Pons (tissue), 1 donor: ENCODE results near the gene MRGPRG.

Experiments used
- DNase-seq: peaks from one replicate; pipeline ENCODE4 v3.0.0-alpha.2; 2016; ENCODE audit warnings: low spot score

MRGPRG gene

DNA sequence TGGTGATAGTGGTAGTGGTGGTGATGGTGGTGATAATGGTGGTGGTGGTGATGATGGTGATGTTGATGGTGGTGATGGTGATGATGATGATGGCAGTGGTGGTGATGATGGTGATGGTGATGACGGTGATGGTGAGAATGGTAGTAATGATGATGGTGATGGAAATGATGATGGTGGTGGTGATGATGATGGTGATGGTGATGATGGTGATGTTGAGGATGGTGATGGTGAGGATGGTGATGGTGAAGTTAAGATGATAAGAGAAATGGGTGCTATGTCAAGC is 11.8 kb downstream of the MRGPRG start:
- DNase-seq: no peak

DNA sequence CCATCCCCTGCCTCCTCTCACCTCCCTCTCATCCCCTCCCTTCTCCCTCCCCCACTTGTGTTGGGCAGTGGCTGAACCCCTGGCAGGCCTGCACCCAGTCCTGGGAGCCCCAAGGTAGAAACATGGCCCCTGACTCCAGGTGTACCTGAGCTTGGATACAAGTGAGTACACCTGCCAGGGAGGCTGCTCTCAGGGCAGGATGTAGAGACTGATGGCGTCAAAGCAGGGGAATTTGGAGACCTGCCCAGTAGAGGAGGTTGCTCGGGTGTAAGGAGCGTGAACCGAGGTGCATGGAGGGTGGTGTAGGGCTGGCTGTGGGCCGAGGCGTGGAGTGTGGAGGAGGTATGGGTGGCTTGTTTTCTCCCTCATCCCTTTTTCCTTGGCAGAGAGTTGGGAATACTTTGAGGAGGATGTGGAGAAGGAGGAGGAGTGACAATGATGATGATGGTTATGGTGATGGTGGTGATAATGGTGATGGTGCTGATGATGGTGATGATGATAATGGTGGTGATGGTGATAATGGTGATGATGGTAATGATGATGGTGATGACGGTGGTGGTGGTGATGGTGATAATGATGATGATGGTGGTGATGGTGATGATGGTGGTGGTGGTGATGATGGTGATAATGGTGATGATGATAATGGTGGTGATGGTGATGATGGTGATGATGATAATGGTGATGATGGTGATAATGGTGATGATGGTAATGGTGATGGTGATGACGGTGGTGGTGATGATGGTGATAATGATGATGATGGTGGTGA is 12.3 kb downstream of the MRGPRG start:
- no peak for DNase-seq

DNA sequence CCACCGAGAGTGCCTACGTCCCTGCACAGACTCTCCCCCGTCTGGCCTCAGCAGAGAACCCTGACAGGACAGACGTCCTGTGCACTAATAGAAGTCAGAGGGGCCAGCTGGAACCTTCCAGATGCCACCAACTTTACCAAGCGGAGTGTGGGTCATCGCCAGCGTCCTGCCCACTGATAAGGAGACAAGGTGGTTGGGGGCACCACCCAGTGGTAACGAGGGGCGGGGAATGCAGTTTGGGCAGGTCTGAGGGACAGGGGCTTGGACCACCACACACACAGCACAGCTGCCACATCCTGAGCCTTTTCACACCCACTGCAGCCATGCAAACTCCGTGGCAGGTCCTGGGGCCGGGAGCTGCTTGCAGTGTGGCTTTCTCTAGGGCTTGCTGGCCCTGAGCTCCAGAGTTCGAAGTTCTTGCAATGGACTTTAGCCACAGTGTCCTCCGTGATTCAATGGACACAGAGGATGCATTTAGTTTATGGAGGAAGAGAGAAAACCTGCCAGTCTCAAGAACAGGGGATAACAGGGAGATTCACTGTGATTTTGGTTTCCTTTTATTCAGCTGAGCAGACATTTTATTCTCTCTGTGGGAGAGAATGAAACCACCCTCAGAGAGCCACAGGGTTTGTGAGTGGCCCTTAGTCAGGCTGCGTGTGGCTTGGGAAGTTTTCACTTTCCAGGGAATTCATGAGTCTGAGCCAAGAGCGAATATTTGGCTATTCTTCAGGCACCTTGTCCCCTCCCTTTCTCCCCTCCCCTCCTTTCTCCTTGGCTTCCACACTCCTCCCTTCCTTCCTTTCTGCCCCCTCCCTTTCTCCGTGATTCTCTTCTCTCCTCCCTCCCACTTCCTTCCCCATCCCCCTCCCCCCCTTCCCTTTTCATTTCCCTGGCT is 13.1 kb downstream of the MRGPRG start:
- no peak for DNase-seq

DNA sequence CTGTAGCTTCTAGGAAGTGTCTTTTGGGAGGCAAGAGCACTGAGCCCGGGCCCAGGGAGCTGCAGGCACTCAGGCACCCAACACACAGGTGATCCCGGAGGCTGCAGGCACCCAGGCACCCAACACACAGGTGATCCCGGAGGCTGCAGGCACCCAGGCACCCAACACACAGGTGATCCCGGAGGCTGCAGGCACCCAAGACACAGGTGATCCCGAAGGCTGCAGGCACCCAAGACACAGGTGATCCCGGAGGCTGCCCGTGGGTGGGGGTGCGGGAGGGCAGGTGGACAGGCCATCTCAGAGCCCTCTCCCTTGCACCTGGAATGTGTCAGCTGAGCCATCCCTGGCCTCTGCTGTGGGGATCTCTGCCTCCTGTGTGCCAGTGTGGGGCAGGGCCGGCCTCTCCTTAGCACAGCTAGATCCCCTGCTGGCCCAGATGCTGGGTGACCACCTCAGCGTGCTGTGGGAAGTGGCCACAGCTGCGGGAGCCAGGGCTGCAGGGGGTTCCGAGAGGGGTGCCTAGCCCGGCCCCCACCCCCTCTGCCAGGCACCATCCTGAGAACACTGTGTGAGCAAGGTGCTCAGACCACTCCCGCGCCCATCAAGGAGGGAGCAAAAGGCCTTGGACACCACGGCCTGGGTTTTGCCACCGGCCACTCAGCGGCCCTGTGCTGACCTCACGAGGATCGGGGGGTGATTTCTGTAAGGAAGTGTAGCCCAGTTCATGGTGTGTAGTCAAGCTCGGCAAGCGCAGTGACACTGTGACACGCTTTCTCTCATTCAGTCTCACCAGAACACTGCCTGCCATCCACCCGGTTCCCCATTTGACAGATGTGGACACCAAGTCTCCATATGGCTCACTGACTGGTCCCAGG is 14.2 kb downstream of the MRGPRG start:
- no peak for DNase-seq

DNA sequence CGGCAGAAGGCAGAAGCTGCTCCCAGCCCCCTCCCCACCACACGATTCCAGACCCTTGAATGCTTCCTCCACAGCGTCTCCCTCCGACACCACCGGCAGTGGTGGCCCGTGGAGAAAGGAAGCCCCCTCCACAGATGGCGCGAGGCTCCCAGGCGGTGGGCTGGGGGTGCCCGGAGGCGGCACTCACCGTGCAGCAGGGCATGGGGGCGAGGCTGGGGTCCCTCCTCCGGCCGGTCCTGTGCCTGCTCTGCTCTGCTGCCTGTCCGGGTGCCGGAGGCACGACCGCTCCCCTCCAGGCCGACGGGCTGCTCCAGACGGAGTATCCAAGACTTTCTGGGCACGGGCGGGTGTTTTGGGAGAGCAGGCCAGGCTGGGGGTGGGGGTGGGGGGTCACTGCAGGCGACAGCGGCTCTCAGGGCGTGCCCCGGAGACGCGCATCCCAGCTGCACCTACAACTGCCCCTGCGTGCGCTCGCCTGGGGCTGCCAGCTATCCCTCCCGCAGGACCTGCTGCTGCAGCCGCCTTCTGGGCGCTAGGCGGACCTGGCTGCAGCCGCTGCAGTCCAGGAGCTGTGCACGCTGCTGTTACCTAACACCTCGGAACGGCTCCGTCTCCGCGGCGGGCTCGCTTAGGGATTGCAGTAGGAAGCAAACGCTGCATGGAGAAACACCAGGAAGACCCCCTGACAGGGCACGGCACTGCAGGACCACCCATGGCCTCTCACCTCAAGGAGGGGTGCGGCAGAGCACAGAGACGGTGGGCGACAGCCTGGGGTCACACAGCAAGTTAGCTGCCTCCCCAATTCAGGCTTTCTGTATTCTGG is 15.2 kb downstream of the MRGPRG start:
- no peak for DNase-seq

DNA sequence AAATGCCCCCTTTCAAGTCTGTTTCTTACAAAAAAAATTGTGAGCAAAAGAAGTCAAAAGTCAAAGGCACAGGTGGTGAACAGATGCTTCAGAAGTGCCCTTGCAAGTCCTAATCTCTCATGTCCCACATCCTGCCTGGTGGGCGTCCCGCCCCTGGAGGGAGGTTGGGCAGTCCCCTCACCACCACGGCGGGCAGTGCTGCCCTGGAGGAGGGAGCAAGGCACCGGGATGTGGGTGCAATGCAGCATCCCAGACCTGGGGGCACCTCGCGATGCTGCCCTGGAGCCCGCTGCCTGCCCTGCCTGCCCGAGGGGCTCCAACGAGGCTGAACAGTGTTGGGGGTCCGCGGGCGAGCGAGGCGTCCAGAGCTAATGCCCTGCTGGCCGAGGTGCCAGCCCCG is 15.9 kb downstream of the MRGPRG start:
- no peak for DNase-seq

DNA sequence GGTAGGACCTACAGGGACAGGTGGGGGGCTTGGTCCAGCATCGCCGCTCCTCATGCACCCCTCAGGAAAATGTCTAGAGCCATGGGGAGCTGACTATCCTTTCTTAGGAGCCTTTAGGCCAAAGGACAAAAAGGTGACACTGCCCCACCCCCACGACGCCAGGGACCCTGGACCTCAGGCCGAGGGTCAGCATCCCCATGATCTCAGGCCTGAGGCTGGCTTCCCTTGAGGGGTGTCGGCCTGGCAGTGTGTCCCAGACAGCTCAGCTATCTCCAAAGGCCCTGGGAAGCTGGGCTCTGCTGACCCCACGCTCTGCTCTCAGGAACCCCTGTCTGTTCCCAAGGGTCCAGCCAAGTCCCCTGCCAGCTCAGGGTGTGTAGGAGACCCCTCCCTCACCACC is 16.3 kb downstream of the MRGPRG start:
- DNase-seq: no peak

DNA sequence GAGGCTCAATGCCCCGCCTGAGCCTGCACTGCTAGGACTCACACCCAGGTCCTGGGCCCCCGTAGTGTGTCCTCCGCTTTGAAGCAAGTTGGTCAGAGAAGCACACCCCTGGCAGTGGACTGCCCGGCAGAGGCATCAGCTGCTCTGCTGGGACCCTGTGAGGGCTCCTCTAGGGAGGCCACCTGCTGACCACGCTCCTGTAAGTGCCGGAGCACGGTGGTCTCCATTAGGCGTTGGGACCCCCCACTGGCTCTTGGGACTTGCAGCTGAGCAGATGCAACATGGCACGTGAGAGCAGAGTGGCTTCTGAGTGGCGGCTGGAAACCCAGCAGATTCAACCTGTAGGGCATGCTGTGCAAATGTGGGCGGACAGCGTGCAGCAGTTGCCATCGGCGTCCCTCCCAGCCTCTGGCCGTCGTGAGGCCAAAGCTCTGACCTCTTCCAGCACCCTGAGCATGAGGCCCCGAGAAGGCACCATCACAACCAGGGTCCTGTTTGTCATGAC is 16.9 kb downstream of the MRGPRG start:
- DNase-seq: no peak

DNA sequence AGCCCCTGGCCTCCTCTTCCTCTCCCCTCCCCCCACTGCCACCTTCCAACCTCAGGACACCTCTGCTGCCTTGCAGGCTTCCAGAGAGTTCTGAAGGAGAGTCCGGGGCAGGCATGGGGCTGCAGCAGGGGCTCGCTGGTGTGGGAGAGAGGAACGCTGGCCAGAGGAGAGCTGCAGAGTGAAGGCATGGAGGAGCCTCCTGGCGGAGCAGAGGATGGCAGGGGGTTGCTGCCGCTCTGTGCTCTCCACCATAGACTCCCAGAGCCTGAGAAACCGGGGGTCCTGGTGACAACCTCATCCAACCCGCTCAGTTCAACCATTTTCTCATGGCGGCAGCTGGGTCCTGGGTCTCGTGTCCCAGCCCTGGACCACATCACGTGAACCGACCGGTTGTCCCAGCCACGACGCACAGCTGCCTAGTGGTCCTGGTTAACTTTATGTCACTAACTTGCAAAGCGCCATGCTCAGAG is 17.5 kb downstream of the MRGPRG start:
- no peak for DNase-seq

DNA sequence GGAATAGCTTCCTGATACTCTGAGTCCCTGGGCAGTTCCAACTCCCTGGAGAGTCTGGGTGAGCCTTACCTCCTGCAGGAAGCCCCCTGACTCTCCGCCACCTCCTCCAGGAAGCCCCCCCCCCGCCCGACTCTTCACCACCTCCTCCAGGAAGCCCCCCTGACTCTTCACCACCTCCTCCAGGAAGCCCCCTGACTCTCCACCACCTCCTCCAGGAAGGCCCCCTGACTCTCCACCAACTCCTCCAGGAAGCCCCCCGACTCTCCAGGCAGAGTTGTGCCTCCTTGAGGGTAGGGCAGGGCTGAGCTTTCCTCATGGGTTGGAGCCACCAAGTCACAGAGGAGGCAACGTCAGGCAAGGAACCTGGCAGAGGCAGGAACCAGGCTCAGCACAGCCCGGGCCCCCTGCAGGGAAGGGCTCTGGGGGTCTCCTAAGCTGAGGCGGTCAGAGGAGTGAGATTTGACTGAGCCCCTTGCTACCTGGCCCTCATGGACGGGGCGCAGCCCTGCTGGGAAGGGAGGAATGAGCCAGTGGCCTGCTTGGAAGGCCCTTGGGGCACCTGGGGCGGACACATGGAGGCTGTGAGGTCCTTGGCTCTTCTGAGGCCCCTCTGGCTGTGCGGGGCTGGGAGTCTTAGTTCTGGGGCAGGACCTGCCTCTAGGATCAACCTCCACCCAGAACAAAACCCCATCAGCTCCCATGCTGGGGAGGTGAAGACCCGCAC is 18.1 kb downstream of the MRGPRG start:
- no peak for DNase-seq

DNA sequence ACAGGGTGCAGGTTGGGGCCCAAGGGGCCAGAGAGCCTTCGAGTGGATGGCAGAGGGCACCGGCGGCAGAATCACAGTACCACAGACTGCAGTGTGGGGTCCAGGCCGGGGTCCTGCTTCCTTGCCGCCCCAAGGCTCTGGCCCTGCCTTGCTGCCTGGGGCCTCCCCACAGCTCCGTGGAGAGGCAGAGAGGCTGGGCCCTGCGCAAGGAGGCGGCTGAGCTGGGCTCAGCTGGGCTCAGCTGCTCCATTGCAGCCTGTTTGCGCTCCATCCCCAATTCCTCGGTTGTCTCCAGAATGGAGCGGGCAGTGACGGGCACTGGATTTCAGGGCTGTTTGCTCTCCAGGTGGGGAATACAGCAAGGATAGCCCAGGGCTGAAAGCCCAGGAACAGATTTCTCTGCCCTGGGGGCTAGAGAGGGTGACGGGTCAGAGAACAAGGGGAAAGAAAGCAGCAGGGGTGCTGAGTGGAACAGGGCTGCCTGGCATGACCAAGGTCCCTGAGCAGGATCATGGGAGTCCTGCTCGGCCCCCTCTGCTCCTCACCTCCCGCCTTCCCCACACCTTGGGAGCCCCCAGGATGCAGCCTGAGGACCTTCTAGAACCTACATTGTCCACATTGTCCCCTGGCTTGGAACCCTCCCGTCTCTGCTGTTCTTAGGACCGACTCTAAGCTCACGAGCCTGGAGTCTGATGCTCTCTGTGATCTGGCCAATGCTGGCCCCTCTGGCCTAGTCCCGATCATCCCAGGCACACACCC is 18.9 kb downstream of the MRGPRG start:
- DNase-seq: no peak

DNA sequence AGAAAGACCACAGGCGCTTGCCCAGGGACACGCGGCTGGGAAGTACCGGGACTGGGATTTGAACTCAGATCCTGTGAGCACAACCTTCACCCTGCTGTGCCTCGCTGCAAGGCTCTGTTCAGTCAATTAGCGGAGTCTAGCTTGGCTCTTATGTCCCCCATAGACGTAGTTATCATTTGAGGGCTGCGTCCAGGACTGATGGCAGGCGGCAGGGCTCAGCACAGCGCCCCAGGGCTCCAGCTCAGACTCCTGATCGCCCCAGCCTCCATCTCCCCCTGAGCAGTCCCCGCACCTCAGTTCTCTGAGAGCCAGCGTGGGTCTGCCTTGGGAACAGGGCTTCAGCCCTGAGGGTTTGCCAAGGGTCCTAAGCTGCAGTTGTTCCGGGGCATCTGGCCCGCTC is 19.8 kb downstream of the MRGPRG start:
- no peak for DNase-seq

DNA sequence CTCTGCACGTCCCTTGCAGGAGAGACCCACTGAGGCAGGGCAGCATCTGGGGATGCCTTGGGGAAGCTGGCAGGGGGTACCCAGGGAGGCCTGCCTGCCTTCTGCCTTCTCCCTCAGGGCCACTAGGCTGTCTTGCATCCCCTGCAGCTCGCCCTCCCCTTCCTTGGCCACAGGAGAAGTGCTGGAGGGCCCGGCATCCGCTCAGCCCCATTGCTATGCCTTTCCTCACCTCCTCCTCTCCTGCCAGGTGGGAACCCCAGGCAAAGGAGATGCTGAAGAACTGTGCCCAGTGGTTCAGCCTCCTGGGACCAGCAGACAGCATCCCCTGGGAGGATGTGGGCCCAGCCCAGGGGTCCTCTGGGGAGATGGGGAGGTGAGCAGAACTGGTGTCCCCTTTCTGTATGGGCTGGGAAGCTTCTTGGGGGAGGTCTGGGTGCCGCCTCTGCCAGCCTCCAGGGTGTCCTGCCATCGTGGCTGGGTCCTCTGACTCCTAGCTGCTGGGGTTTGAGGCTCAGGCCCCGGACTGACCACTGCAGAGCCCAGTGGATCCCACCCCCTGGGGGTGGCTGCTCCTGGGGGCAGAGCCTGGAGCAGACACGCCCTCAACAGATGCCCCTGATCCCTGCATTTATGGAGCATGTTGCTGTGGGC is 20.6 kb downstream of the MRGPRG start:
- DNase-seq: no peak

DNA sequence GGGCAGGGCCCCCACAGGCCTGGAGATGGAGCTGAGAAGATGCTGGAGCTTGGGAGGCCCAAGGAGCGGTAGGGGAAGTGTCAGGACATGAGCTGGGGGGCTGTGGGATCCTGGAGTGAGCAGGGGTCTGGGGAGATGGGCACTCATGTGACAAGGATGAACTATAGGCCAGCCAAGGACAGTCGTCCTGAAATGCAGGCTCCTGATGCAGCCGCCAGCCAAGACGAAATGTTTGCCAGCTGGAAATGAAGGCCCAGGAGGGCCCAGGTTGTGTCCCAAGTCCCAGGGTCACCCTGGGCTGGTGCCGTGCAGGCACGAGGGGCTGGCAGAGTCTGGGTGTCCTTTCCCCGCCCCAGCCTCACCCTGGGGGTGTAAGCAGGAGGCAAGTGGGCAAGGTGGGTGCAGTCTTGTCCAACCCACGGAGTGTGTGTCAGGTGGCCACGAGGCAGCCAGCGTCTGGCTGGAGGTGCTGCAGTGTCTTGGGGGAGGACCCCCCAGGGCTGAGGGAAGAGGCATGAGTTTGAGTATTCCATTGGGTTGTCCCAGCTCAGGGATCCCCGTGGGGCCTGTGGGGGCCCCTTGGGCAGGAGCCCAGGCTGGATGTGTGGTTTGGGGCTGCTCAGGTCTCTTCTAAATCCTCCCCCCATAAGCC is 21.4 kb downstream of the MRGPRG start:
- DNase-seq: no peak

DNA sequence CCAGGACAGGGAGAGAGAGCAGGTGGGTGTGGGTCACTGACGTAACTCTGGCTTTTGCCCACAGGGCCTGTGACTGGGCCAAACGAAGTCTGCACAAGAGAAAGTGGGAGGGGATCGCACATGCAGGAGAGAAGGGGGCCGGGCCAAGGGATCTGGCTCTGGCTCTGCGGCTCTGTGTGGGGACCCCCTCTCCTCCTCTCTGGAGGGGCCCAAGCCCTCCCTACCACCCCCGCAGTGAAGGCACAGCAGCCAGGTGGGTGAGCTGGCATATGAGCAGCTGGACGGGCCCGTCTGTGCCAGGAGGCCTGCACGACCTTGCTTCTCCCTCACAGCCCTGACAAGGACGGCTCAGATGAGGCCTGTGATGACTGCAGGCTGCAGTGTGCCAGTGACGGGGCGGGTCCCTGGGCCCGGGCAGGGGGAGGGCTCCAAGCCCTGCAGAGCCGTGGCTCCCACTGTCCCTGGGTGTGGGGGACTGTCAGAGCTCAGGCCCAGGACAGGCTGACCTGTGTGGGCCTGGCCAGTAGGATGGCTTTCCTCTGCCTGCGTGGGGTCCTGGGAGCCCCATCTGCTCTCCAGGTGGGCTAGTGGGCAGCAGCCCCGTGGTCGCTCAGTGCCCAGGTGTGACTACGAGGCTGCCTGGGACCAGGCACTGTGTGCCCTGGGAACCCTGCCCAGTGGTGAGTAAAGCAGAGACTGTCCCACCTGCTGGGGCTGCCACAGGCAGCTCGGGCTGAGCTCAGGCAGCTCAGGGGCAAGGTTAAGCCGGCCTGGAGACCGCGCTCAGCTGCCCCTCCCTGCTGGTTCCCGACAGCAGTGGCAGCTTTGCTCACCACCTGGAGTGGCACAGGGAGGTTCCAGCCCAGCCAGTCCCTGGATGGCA is 22.2 kb downstream of the MRGPRG start:
- DNase-seq: no peak

DNA sequence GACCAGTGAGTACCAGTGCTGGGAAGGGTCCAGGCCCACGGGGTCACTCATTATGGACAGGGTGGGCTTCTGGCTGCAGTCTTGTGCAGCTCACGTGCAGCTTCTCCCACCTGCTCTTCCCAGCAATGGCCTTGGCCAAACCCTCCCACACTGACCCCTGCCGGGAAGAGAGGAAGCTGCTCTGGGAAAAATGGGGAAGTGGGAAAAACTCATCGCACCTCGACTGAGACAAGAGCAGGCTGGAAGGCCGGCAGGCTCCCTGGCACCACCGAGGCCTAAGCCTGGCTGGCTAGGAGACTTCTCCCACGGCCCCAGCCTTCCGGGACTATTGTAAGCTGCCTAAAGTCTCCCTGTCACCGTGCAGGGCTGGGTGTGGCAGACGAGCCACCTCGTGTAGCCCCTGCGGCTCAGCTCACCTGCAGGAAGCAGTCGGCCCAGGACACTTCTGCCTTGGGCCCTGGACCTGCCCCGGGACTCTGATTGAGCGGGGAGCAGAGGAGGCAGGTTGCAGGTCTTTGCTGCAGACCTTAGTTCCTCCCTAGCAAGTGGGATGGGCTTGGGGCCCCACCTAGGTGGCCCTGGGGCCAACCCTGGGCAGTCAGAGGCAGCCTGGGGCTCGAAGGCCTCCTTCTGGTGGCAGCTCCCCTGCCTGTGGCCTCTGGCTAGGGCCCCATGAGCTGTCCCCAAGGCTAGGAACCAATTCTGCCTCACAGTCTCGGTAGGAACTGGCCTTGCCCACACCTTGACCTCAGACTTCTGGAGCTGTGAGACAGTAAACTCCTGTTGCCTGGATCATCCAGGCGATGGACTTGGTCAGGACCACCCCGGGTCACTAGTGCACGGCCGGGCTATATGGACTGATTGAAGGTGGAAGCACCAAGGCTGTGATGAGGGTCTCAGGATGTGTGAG is 23.1 kb downstream of the MRGPRG start:
- no peak for DNase-seq
